DMS153 treated with DMSO at 0.1 percent for 48 hours (cell line): ENCODE measurements around the gene CD93.

ENCODE experiments used
- DNase-seq: peaks from one replicate; lab custom pipeline; 2025; ENCODE audit not compliant: unreplicated experiment; lab: John Stamatoyannopoulos, UW

CD93 gene

DNA sequence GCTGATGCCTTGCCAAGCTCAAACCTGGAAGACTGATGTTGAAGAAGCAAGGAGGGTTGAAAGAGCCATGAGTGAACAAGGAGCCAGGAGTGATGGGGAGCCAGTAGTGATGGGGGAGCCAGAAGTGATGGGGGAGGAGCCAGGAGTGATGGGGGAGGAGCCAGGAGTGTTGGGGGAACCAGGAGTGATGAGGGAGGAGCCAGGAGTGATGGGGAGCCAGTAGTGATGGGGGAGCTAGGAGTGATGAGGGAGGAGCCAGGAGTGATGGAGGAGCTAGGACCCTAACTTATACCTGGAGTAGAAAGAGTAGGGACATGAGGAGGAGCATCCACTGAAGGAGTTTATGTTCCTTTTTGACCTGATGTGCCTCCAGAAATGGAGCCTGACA lies 14.6 kb upstream of the CD93 start:
- DNase-seq, result no peak

DNA sequence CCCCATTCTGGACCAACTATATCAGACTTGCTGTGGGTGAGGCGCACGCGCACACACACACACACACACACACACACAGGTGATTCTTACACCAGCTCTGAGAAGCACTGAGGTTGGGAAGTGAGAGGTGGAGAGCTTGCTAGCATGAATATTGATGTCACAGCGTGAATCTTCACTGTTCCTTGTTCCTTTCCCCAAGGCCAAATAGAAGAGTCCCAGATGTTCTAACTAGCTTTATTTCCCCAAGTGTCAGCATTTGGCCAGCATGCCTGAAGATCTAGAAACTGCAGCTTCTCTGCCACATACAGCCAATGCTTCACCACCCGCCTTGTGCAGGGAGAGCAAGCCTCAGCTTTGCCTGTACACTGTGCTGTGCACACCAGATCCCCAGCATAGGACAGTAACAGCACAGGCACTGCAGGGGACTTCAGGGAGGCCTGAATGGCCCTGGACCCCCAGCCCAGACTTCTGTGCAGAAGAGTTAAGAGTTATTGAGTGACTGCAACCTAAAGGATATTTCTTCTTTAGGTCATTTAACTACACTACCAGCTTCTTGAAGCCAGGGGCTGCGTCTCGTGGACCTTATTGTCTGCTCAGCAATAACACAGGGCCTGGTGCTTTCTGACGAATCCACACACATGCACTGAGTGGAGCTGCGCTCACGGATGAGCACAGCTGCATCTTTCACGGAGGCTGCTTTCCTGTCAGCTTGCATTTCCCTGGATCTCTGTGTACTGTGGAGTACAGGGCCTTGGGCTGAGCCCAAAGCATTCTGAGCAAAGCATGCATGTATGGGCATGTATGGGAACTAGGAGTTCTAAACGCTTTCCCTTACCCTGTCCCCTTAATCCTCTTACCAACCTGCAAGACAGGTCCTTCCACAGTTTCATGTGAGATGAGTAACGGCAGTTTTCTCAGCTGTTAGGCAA lies 13.9 kb upstream of the CD93 start:
- DNase-seq, result no peak

DNA sequence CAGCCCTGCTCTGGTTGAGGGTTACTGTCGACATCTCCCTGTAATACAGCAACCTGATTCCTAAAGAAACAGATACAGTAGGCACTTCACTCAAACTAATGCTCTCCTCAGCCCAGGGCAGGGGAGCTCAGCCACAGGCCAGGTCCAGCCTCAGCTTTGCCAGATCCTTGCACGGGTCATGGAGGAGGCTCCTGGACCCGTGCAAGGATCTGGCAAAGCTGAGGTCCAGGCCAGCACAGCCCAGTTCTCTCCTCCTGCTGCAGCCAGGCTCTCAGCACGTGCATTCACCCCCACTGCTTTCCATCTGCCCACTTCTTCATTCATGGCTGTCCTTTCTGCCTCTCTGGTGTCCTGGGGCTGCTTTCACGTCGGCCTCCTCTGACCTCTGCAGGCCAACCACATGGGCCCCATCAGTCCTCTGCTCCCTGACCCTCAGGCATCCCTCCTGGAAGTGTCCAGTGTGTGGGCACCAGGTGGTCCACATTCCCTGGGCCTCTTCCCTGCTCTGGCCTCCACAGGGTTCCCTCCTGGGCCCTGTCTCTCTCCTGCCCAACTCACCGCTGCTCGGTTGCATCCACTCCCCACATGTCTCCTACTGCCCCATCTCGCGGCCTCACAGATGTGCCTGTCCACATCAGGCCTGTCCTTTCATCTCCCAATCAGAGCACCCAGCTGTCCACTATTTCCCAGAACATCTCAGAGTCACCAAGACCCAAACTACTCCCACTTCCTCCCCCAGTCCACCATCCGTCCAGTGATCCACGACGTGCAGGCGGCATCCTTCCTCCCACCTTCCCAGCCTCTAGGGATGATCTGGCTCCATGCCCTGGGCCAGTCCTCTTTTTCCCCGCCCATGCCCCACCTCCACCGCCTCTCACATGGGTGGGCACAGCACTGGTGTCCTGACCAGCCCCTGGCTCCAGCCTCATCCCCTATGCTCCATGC lies 11.8 kb upstream of the CD93 start:
- no peak for DNase-seq

DNA sequence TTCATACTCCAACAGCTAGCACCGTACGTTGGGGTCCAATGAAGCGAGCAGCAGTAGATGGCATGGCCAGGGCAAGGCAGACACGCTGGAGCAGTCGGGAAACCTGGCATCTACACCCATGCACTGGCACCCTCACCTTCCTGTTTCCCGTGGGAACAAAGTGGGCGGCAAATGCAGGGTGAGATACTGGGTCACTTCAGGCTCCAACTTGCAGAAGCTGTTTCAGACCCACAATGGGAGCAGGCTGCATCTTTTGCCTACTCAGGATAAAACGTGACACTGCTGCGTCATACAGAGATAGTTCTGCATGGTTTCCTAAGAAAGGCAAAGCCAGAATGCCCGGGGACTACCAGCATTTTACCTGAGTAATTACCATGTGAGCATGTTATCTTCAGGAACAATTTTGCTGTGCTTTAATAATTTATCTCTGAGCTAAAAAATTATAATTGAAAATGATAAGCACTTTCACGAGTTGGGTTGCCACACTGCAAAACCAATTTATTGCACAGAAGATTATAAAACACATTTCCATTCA lies 10.9 kb upstream of the CD93 start:
- no peak for DNase-seq

DNA sequence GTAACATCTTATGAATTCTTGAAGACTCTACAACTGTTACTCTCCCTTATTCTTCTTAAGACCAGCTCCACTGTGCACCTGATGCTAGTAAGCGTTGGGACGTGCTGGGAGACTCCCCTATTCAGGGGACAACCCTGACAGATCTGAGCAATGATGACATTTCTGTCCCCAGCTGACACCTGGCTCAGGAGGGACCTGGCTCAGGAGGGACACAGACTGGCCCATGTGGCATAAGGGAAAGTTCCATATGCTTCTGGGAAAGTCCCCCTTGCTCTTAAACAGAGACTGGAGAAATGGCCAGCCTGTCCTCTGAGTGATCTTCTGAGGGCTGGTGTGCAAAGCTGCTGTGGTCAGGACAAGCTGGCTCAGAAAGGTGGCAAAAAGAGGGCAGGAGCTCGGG lies 10.0 kb upstream of the CD93 start:
- DNase-seq, result no peak

DNA sequence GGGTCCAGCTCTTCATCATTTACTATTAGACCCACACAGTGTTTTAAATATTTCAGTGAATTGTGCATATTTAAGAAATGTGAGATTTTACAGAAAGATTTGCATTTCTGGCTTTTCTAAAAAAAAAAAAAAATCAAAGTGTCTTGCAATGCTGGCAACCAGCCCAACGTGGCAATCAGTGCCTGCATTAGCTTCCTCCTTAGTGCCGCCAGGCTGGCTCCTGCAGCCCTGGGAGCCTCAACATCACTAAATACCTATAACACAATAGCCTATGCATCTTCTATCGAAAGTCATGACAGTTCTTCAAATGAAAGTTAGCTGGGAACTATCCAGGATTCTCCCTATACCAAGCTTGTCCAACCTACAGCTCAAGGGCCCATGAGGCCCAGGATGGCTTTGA lies 9.4 kb upstream of the CD93 start:
- no peak for DNase-seq

DNA sequence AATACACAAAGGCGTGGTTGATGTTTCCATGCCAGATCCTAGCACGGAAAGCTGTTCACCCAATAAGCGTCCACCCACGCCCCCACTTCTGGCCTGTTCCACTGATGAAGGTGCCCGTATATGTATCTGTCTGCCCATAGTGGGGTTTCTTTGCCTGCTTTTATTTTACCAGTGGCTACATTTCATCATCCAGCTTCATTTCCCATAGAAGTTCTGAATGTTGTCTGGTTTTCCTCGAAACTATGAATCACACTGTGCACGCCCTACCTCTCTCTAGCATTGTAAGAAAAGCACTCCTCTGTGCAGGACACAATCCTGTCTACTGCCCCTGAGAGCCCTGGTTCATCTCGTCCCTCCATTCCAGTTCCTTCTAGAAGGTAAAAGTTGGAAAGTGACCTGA lies 8.8 kb upstream of the CD93 start:
- DNase-seq, result no peak

DNA sequence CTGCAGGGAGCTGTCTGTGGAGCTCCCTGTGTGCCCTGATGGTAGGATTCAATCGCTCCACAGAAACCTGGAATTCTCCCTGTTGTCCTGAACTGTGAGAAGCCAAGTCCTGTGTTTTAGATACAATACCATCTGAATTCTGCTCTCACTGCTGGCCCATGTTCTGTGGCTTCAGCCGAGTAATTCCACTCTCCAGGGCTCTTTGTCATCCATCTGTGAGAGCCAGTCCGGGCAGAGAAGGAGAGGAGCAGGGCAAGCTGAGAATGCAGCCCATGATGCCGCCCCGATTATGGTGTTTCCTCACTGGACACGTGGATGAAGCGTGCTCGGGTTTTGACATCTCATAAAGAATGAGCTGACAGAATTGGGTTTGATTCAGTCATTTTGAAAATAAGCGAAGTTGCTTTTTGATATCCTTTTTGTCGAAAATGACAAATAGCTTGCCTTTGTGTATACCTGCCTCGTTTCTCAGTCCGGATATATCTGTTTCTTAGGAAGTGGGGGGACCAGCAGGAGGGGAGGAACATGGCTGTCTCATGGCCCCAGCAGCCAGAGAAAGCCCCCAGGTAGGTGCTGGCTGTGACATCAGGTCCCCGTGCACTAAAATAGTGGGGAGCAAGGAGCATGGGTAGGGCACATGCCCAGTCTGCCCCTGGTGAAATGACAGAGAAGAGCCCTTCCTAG lies 8.2 kb upstream of the CD93 start:
- DNase-seq, result no peak

DNA sequence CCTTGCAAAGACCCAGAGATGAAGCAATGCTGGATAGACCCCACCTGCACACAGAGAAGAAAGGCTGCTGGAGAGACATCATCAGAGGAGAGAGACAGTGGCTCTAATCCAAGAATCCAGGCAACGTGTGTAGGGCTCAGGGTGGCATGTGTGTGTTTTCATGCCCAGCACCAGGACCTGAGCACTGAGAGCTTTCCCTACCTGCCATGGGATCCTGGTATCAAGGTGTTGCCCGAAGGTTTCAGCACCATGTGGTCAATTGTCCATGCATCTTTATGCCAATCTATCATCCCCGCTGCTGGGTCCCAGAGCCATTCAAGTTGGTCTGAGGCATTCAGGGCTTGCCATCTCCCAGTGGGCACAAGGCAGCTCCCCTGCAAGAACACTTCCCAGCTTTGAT lies 7.5 kb upstream of the CD93 start:
- no peak for DNase-seq

DNA sequence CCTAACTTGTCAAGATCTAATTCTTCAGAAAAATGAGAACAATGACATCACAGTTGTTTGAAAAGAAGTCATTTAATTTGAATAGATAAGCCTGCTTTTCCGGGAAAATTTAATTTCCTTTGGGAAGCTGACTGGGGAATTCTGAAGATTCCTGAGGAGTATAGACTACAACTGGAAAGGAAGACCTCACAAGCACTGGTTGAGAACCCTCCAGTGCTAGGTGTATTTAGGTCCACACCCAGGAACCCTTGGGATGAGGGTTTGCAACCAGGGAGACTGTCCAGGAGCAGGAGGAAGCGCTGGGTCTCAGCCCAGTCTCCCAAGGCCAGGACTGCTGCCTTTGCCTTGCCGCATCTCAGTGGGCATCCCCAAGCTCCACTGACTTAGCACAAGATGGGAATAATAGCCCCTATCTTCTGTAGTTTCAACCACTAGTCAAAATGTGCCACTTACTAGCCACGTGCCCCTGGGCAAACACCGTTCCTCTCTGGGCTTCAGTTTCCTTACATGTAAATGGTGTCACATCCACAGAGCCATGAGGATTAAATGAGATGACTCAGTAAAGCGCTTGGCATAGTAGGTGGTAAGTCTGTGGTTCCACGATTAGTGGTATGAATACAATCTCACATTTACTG lies 6.9 kb upstream of the CD93 start:
- no peak for DNase-seq

DNA sequence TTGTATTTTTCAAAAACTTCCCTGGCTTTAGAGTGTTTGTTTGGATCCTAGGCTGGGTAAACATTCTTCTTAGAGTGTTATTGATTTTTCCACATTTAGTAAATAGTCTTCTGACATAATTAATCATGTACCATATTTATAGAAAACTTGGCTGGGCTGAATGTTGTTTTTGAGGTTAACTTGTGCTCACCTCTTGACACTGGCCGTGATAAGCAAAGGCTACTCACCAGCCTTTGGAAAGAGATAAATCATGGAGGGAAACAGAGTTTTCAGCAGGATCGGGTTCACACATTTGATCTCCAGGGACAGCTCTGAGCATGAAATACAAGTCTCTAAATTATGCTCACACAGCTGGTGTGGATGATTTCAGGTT lies 6.2 kb upstream of the CD93 start:
- DNase-seq, result no peak

DNA sequence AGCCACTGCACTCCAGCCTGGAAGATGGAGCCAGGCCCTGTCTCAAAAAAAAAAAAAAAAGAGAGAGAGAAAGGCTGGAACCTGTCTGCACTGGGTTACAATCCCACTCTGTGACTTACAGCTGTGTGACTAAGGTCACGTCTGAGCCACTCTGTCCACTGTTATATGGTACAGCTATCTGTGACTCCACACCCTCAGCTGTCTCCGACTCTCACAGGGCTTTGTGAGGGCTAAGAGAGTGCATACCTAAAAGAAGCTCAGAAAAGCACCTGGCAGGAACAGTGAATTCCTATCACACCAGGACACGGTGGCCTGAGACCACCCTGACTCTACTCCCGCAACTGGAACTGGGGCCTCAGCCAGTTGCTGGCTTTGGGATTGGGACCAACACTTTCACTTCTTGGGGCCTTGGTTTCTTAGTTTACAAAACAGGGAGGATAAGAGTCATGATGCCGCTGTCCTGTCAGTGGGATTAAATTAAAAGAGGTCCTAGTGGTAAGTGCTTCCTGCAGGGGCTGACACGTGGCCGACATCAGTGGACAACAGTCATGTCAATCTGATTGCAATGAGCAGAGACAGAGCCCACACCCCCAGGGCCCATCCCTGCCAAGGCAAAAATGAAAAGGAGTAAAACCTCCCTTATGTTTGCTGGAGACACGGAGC lies 5.7 kb upstream of the CD93 start:
- no peak for DNase-seq

DNA sequence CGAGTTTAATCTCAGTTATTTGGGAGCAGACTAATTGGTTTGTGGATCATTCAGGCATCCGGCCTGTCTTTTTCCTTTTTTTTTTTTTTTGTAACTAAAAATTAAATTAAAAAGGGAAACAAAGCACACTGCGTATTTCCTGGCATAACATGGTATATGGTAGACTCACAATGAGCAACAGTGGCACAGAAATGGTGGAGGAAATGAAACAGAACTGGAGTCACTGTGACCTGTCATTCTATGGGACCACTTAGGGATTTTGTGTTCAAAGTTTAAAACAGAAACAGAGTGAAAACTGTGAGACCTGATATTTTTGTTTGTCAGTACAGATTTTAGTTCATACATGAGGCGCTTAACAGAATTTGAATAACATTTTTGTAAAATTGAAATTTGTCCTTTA lies 4.8 kb upstream of the CD93 start:
- no peak for DNase-seq

DNA sequence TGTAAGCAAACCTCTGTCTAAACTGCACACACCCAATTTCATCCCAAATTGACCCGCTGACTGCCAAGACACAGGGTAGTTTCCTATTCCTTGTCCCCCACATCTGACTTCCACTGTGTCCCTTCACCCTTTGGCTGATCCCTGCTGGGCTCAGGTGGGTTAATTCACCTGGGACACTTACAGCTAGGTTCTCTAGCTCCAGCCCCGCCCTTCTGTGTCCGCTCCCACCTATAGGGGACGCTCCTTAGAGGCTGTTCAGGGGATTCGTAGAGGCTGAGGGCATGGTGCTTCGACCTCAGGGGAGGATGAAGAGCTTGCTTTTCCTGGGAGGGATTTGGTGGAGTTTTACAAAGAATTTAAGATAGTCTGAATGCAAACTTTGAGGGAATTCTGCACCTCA lies 4.0 kb upstream of the CD93 start:
- no peak for DNase-seq

DNA sequence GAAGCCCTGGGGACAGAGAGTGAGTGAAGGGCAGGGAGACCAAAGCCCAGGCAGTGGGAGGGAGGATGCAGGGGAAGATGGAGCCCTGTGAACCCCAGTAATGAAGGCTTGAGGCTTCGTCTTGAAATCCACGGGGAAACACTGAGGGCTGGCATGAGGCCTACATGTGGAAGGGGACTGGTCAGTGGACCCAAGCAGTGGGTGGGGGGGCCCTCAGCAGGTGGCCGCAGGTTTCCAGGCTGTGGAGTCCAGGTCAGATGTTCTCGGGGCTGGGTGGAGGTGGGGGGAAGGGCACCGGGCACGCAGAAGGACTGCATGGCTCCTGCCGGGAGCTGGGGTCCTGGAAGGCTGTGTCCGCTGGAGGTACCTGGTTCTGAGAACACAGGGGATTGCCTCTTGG lies 2.7 kb upstream of the CD93 start:
- DNase-seq, result no peak

DNA sequence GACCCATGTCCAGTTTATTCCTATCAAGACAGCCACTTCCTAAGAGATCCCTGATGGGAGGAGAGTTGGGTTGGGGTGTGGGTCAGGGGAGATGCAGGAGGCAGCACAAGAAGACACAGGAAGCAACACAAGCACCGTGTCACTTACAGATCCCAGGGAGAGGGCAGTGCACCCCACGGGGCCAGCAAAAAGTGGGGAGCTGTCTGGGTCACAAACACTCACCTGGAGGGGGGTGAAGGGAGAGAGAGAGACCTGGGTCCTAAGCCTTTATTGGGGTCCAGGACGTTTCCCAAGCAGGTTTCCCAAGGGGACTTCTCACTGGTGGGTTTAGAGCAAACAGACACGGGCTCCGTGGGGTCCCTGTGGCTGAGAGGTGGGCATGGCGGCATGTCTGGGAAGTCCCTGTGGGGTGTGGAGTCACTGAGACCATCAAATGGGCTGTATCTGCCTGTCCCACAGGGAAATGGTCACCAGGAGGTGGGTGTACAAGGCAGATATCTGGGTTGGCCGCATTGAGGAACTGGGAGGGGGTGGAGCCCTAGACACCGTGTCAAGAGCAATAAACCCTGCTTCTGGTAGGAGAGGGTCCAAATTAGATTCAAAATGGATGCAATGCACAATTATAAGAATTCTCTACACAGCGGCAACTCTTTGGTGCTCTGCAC lies 1.6 kb upstream of the CD93 start:
- no peak for DNase-seq

DNA sequence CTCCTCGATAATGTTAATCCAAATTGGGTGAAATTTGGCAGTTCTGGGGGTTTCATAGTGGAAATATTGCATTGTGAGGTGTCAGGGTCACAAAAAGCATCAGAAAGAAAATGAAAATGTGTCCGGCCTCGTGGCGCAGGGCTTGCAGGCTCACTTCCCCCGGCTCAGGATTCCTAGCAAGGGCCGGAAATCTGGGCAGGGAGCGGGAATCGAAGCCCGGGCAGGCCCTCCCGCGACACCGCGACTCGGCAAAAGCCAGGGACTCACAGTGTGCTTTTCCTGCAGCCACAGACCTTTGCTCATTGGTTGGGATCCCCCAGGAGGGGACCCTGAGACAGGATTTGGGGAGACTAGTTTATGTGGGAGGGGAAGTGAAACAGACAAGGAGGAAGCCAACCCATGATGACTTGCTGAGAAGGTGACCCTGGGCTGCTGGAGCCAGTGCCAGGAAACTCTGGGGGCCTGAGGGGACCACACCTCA lies 847 bp upstream of the CD93 start:
- DNase-seq, result no peak

DNA sequence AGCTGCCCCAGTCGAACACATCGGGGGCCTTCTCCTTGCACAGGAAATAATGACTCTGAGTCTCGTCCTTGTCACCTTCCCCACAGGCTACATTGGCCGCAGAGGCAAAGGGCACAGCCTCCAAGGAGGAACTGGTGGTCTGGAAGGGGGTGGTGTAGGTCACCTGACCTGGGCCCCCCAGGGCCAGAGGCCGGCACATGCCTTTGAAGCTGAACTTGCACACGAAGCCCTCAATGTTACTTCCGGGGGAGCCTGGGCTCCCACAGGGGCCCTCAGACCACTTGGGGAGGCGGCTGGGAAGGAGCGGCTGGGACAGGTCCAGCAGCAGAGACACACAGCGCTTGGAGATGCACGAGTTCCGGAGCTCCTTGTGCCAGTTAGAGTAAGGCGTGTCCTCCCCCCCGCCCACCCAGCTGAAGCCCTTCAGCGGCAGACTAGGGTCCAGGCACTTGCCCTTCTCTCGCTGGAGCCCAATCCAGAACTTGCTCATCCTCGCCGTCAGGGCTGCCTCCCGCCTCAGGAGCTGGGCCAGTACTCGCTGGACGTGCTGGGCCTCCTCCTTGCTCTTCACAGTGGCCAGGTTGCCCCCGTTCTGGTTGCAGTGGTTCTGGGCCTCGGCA lies 578 bp downstream of the CD93 start:
- DNase-seq, result no peak

DNA sequence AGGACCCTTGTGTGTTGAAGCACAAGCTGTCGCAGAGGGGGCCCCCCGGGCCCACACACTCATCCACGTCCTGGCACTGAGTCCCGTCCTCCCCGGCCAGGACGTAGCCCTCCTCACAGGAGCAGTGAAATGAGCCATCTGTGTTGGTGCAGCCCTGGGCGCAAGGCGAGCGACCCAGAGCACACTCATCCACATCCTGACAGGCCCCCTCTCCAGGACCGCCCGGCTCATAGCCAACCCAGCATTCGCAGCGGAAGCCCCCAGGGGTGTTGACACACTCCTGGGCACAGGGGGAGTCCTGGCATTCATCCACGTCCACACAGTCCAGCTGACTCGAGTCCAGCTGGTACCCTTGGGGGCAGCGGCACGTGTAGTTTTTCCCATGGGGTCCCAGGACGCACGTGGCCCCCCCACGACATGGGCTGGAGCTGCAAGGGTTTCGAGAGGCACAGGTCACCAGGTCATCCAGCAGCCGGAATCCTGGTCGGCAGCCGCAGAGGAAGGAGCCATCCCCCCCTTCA lies 1.2 kb downstream of the CD93 start:
- no peak for DNase-seq
